Esophagus muscularis mucosa (tissue), 4 donors: ENCODE data around the gene PRKCB. TPM values are rescaled to one million over a fixed set of nuclear protein-coding genes. Genes with fewer than 3 reads are reported as not detected.
"Not testable (repeated sequence)": the region's sequence is repeated elsewhere in the genome, so short reads cannot be mapped to it uniquely, and the experiment has no call there.

Experiments used
- DNase-seq: peaks from one replicate; pipeline ENCODE4 v3.0.0-alpha.2; 2017; ENCODE audit errors: extremely low spot score
- H3K27ac ChIP-seq, 4 donors: fragments of 200-600 bp; sonication (generic); replicated peaks in 1 of 4; 1 replicate in 3 of 4; 2 replicates in 1 of 4; pipeline ENCODE4 v1.5.1; 2016 to 2019; ENCODE audit warnings: mild to moderate bottlenecking in 1 of 4
- H3K27me3 ChIP-seq, 4 donors: fragments of 200-600 bp; sonication (generic); one replicate each; pipeline versions ENCODE4 v1.5.1 to v1.6.0; 2016 to 2019
- H3K36me3 ChIP-seq, 4 donors: fragments of 200-600 bp; sonication (generic); one replicate each; pipeline ENCODE4 v1.5.1; 2016 to 2019
- H3K4me1 ChIP-seq, 4 donors: fragments of 200-600 bp; sonication (generic); one replicate each; pipeline ENCODE4 v1.5.1; 2016 to 2019
- H3K4me3 ChIP-seq, 4 donors: fragments of 200-600 bp; sonication (generic); 1 replicate in 2 of 4; 2 replicates in 2 of 4; pipeline ENCODE4 v1.5.1; 2016 to 2019; ENCODE audit warnings: mild to moderate bottlenecking in 4 of 4, moderate library complexity in 1 of 4
- H3K9me3 ChIP-seq, 4 donors: fragments of 200-600 bp; sonication (generic); 1 replicate in 3 of 4; 2 replicates in 1 of 4; pipeline ENCODE4 v1.5.1; 2016 to 2019
- EP300 ChIP-seq: sonication (generic); formaldehyde crosslinking; IDR thresholded peaks from one replicate; pipeline ENCODE4 v1.6.1; 2017; ENCODE audit warnings: antibody characterized with exemption
- POLR2A ChIP-seq: fragments of 450-650 bp; IDR thresholded peaks from one replicate; pipeline ENCODE4 v1.6.1; 2017; ENCODE audit warnings: antibody characterized with exemption, moderate library complexity, mild to moderate bottlenecking, low read depth
- POLR2AphosphoS5 ChIP-seq, 2 donors: sonication (generic); formaldehyde crosslinking; IDR thresholded peaks; one replicate each; pipeline ENCODE4 v1.6.1; 2017; ENCODE audit warnings: antibody characterized with exemption in 2 of 2
- WGBS: methylation state at CpG from one replicate; pipeline ENCODE4 v1.1.5; 2018; 5-methylcytosine and 5-hydroxymethylcytosine counted together
- intact Hi-C: fragments of 100-400 bp; cut with DNase I; formaldehyde crosslinking; loops from one replicate; pipeline ENCODE4 v1.15.1; 2023
- total RNA-seq, 4 donors: library from RNA; depleted of rRNA; stranded (reverse); fragments of >200 nt; gene quantifications; one replicate each; pipeline versions ENCODE4 v1.1.0 to v1.2.1, GENCODE V29; 2016
- TF ChIP-seq, protein P1 (sequence below), 3 experiments: fragments of 200-600 bp in 2 of 3; fragments of 450-650 bp in 1 of 3; sonication (generic) in 2 of 3; IDR thresholded peaks; one replicate each; pipeline ENCODE4 v1.5.1; 2017 to 2019; ENCODE audit warnings: antibody characterized with exemption in 3 of 3, mild to moderate bottlenecking in 2 of 3, moderate library complexity in 1 of 3

The PRKCB gene
- total RNA-seq, 4 donors from 2014 or later = 5.8 to 15.6 (median 9.7) TPM

DNA sequence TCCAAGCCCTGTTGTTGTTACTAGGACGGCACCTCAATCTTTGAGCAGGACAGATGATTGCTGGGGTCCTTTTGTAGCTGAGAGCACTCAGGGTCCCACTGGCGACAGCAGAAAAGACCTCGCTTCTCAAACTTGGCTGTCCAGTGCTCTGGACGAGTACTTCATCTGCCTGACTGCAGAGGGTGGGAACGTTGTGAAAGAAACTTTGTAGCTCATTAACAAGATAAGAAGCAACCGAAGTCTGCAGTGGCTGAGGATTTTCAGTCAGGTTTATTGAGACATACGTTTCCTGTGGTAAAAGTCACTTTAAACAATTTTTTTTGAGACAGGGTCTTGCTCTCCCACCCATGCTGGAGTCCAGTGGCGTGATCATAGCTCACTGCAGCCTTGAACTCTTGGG is 191.7 kb downstream of the PRKCB start:
- intact Hi-C loops = no loop called here

GRCh38 chr16:24029841-24030240 is 194.1 kb downstream of the PRKCB start:
- intact Hi-C loops = not testable (repeated sequence)
- 93% methylated on average over 1 of the region's 1 CpG for WGBS

More for the DNA sequence above, 191.7 kb downstream of the PRKCB start:
- no peak for TF ChIP-seq POLR2AphosphoS5 (IDR thresholded peaks at IDR 0.05)
- TF ChIP-seq POLR2A = no peak
- no peak for TF ChIP-seq EP300
- TF ChIP-seq, protein P1, sequence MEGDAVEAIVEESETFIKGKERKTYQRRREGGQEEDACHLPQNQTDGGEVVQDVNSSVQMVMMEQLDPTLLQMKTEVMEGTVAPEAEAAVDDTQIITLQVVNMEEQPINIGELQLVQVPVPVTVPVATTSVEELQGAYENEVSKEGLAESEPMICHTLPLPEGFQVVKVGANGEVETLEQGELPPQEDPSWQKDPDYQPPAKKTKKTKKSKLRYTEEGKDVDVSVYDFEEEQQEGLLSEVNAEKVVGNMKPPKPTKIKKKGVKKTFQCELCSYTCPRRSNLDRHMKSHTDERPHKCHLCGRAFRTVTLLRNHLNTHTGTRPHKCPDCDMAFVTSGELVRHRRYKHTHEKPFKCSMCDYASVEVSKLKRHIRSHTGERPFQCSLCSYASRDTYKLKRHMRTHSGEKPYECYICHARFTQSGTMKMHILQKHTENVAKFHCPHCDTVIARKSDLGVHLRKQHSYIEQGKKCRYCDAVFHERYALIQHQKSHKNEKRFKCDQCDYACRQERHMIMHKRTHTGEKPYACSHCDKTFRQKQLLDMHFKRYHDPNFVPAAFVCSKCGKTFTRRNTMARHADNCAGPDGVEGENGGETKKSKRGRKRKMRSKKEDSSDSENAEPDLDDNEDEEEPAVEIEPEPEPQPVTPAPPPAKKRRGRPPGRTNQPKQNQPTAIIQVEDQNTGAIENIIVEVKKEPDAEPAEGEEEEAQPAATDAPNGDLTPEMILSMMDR (IDR thresholded peaks at IDR 0.05) = no peak
- DNase-seq = no peak
- Histone ChIP-seq H3K4me3 (no peak overlapping the region), H3K36me3 (peaks cover 0 to under 1% (median 0%) of the 10 kb centered on the region in 4 donors), H3K27me3 (peaks cover 0 to 20% (median 0%) of the 10 kb centered on the region in 4 donors), H3K27ac (no peak overlapping the region), H3K9me3 (no peaks in the 10 kb centered on the region), H3K4me1 (no peaks in the 10 kb centered on the region)
- WGBS = 70% methylated on average over 7 of the region's 8 CpGs

DNA sequence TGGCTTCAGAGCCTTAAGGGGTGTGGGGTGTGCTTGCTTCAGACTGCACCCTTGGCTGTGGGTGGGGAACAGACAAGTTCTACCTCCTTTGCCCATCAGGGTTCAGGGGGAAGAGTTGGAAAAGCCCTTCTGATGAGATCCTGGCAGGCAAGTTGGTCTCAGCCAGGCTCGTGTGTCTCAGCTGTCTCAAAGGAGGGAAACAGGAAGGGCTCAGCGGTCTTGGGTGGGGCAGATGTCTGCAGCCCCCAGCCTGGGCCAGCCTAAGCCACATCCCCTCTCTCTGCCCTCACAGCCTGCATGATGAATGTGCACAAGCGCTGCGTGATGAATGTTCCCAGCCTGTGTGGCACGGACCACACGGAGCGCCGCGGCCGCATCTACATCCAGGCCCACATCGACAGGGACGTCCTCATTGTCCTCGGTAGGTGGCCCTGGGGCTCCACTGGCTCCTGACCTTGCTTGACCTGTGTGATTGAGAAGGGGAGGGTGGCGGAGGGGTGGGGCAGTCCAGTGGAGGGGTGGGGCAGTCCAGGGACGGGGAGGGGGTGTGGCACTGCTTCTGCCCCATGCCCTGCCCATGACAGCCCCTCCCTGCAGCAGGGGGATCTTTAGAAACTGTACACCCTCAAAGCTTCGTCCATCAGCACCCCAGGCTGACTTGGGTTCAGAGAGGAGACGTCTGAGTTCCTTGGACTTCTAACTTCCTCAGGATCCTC is 199.5 kb downstream of the PRKCB start:
- 24% methylated on average over 14 of the region's 17 CpGs for WGBS
- intact Hi-C loops = no loop called here
- Histone ChIP-seq H3K27ac (no peak overlapping the region), H3K4me1 (no peaks in the 10 kb centered on the region), H3K9me3 (no peaks in the 10 kb centered on the region), H3K27me3 (peaks cover 0 to 11% (median 0%) of the 10 kb centered on the region in 4 donors), H3K36me3 (peaks cover 0 to 4% (median 0%) of the 10 kb centered on the region in 4 donors), H3K4me3 (no peak overlapping the region)
- TF ChIP-seq POLR2A (no peak), POLR2AphosphoS5 (IDR thresholded peaks at IDR 0.05) (no peak), EP300 (no peak)
- TF ChIP-seq, protein P1 (IDR thresholded peaks at IDR 0.05) = no peak
- DNase-seq = no peak

More at GRCh38 chr16:24029841-24030240, 194.1 kb downstream of the PRKCB start:
- not testable (repeated sequence) for H3K4me1 ChIP-seq, DNase-seq, H3K4me3 ChIP-seq, H3K36me3 ChIP-seq, H3K27ac ChIP-seq, H3K9me3 ChIP-seq
- H3K27me3 ChIP-seq = peaks cover 0 to 11% (median 0%) of the 10 kb centered on the region in 4 donors

DNA sequence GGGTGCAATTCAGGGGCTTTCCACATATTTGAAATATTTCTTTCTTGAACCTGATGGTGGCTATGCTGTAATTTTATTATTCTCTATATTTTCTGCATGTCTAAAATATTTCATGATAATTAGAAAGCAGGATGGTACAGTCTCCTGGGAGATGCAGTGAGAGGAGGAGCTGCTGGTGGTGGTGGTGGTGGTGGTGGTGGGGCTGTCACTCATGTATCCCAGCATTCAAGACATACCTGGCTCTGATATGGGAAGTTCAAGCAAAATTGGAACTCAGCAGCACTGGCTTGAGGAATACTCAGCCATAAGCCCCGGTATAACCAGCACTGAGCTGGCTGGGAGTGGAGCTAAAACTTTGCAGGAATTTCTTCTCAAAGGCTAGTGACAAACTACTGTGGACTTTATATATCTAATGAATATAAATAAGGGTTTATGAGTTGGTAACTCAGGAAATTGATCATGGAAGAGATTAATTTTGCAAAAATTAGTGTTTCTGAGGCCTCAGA is 200.3 kb downstream of the PRKCB start:
- DNase-seq = no peak
- Histone ChIP-seq H3K4me3 (no peak overlapping the region), H3K4me1 (no peaks in the 10 kb centered on the region), H3K9me3 (no peaks in the 10 kb centered on the region), H3K36me3 (peaks cover 0 to 4% (median 0%) of the 10 kb centered on the region in 4 donors), H3K27me3 (peaks cover 0 to 11% (median 0%) of the 10 kb centered on the region in 4 donors), H3K27ac (no peak overlapping the region)
- 60% methylated on average over 1 of the region's 1 CpG for WGBS
- TF ChIP-seq, protein P1 (IDR thresholded peaks at IDR 0.05) = no peak
- TF ChIP-seq POLR2A (no peak), POLR2AphosphoS5 (IDR thresholded peaks at IDR 0.05) (no peak), EP300 (no peak)
- intact Hi-C loops = no loop called here

DNA sequence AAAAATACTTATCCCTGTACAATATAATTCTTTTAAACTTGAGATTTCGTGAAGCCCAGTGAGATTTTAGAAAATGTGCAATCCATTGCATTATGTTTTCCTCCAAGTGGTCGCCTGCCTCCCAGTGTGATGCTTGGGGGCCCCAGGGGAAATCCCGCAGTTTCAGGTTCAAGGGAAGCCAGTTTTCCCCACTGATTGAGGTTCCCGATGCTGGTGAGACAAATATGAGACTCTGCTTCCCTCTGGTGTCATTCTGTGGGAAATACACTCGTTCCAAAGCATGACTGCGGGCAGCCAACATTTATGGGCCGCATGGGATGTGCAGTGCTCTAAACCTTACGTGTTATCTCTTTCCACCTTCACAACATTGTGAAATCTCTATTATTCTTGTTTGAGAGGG is 200.8 kb downstream of the PRKCB start:
- DNase-seq = no peak
- H3K27ac ChIP-seq = no peak overlapping the region
- WGBS = 10% methylated on average over 8 of the region's 8 CpGs
- H3K4me3 ChIP-seq = no peak overlapping the region
- H3K9me3 ChIP-seq = no peaks in the 10 kb centered on the region
- peaks cover 0 to 11% (median 0%) of the 10 kb centered on the region in 4 donors for H3K27me3 ChIP-seq
- H3K36me3 ChIP-seq = peaks cover 0 to 4% (median 0%) of the 10 kb centered on the region in 4 donors
- H3K4me1 ChIP-seq = no peaks in the 10 kb centered on the region
- TF ChIP-seq POLR2A (no peak), EP300 (no peak), POLR2AphosphoS5 (IDR thresholded peaks at IDR 0.05) (no peak)
- TF ChIP-seq, protein P1 (IDR thresholded peaks at IDR 0.05) = peak; percentile 51 to 63 (median 59)
- intact Hi-C loops = no loop called here
